GM08714 (cell line): Measurements from ENCODE around the gene TEX19.
"Not testable (repeated sequence)": the region's sequence is repeated elsewhere in the genome, so short reads cannot be mapped to it uniquely, and the experiment has no call there.

Experiments used
- H3K4me3 ChIP-seq: fragments of 200-500 bp; sonication (Bioruptor generic); 2 replicates; pipeline ENCODE4 v1.5.1; 2014; ENCODE audit warnings: mild to moderate bottlenecking, low read length, inconsistent platforms
- ZNF274 ChIP-seq: IDR thresholded peaks from 2 replicates; pipeline ENCODE4 v1.6.1; 2012; ENCODE audit warnings: mild to moderate bottlenecking, low read depth, low read length

The TEX19 gene

GRCh38 chr17:82351713-82352488 lies 7.1 kb upstream of the TEX19 start:
- no peak for TF ChIP-seq ZNF274
- no peak overlapping the region for H3K4me3 ChIP-seq

- no peak for TF ChIP-seq ZNF274
- H3K4me3 ChIP-seq: no peak overlapping the region
These were observed 5.6 kb upstream of the TEX19 start for GRCh38 chr17:82353484-82353883.

- TF ChIP-seq ZNF274: no peak
These were observed 4.2 kb upstream of the TEX19 start for GRCh38 chr17:82354804-82355308.

GRCh38 chr17:82355770-82356427 lies 3.1 kb upstream of the TEX19 start:
- H3K4me3 ChIP-seq: no peak overlapping the region
- no peak for TF ChIP-seq ZNF274

More at GRCh38 chr17:82354804-82355308, 4.2 kb upstream of the TEX19 start:
- no peak overlapping the region for H3K4me3 ChIP-seq

- H3K4me3 ChIP-seq: no peak overlapping the region
- TF ChIP-seq ZNF274: no peak
These were observed 2.1 kb upstream of the TEX19 start for GRCh38 chr17:82356845-82357355.

- TF ChIP-seq ZNF274: no peak
- H3K4me3 ChIP-seq: no peak overlapping the region
These were observed 1.7 kb upstream of the TEX19 start for GRCh38 chr17:82357394-82357793.

- H3K4me3 ChIP-seq: not testable (repeated sequence)
These were observed 516 bp downstream of the TEX19 start for GRCh38 chr17:82359451-82360074.

- no peak overlapping the region for H3K4me3 ChIP-seq
- no peak for TF ChIP-seq ZNF274
These were observed 3.0 kb downstream of the TEX19 start for GRCh38 chr17:82361885-82362633.

- H3K4me3 ChIP-seq: no peak overlapping the region
- TF ChIP-seq ZNF274: no peak
These were observed 6.7 kb downstream of the TEX19 start for GRCh38 chr17:82365606-82366295.

GRCh38 chr17:82366749-82367148 lies 7.7 kb downstream of the TEX19 start:
- H3K4me3 ChIP-seq: no peak overlapping the region
- no peak for TF ChIP-seq ZNF274

GRCh38 chr17:82367724-82368524 lies 8.9 kb downstream of the TEX19 start:
- no peak for TF ChIP-seq ZNF274
- H3K4me3 ChIP-seq: no peak overlapping the region

GRCh38 chr17:82369211-82369610 lies 10.2 kb downstream of the TEX19 start:
- no peak for TF ChIP-seq ZNF274
- no peak overlapping the region for H3K4me3 ChIP-seq
